H1 (cell line): ENCODE data around the gene IL2RA. TPM values are rescaled to one million over a fixed set of nuclear protein-coding genes. Genes with fewer than 3 reads are reported as not detected.

ENCODE experiments used
- EZH2 ChIP-seq: fragments of 200-600 bp; sonication (generic); IDR thresholded peaks from 2 replicates; pipeline ENCODE4 v1.7.1; 2012; ENCODE audit warnings: low read depth, mild to moderate bottlenecking, moderate library complexity, low read length, inconsistent platforms; ENCODE audit not compliant: severe bottlenecking
- polyA plus RNA-seq, 7 experiments: library from polyadenylated mRNA; depleted of rRNA in 3 of 7; stranded (reverse) in 5 of 7; unstranded in 2 of 7; fragments of >200 nt in 5 of 7; fragments of 200-250 nt in 2 of 7; gene quantifications; 1 replicate in 5 of 7; 2 replicates in 1 of 7; 4 replicates in 1 of 7; pipeline versions ENCODE4 v1.2.1 to v1.2.3, GENCODE V29; 2011 to 2013; ENCODE audit warnings: missing spikeins in 2 of 7, mixed read lengths in 2 of 7
- total RNA-seq: library from RNA; stranded (reverse); fragmentation: NEBNext Ultra II Directional; extraction: Animal tissue kit (Norgen Biotek cat#: 25700); gene quantifications from 2 replicates; pipeline ENCODE4 v1.2.1, GENCODE V29; 2021

The IL2RA gene
- total and polyA plus RNA-seq, 2 of the 8 experiments (the other 6 are each of a cell fraction or from before 2014, with no cell fraction given) = not detected

- TF ChIP-seq EZH2 = no peak
Observed at GRCh38 chr10:6020826-6021225, 41.3 kb downstream of the IL2RA start (continued).
